HepG2 (cell line): ENCODE results near the gene OSBPL3. TPM values are rescaled to one million over a fixed set of nuclear protein-coding genes. Genes with fewer than 3 reads are reported as not detected.

Experiments used
- ATAC-seq: fragments of 200-7000 bp; cut with Tn5 transposase; 3 replicates; pipeline ENCODE4 v1.9.1; 2020; ENCODE audit warnings: mild to moderate bottlenecking, moderate library complexity
- BruUV-seq: library from RNA; stranded (reverse); fragments of 400-500 nt; replicated peaks from 2 replicates; lab custom pipeline; 2021; lab: Mats Ljungman, UMichigan
- CTCF ChIA-PET: fragments of 300-600 bp; formaldehyde crosslinking; extraction: SDS; loops from one replicate; lab custom pipeline; 2021; ENCODE audit warnings: low total read pairs, inconsistent platforms, low intra/inter-chr PET ratio; lab: Yijun Ruan, JAX
- POLR2A ChIA-PET: fragments of 350-600 bp; sonication (Branson Sonifier 250); formaldehyde crosslinking; loops from one replicate; lab custom pipeline; 2020; ENCODE audit warnings: antibody characterized with exemption, inconsistent platforms; lab: Yijun Ruan, JAX
- DNase-seq: peaks from one replicate; pipeline ENCODE4 v3.0.0-alpha.2; 2015; ENCODE audit warnings: low spot score
- FAIRE-seq: peaks from 3 replicates; lab custom pipeline; 2011; peaks lifted over from hg19 to GRCh38; lab: Jason Lieb, UNC
- H2AFZ ChIP-seq: one replicate; pipeline ENCODE4 v1.6.1; 2011; ENCODE audit warnings: low read length, inconsistent platforms
- H3K27ac ChIP-seq: fragments of 300-600 bp; 3 replicates; pipeline ENCODE4 v1.8.0; 2011; ENCODE audit warnings: mixed run types, mild to moderate bottlenecking, mixed read lengths, low read length, inconsistent platforms; ENCODE audit not compliant: insufficient read depth; ENCODE audit errors: extremely low read length
- H3K27me3 ChIP-seq, 2 experiments: fragments of 200-600 bp in 1 of 2; 2 replicates in 1 of 2; 3 replicates in 1 of 2; pipeline versions ENCODE4 v1.6.0 to v1.8.0; 2011; ENCODE audit warnings: low read length in 2 of 2, mild to moderate bottlenecking in 2 of 2, moderate library complexity in 2 of 2, inconsistent platforms in 1 of 2; ENCODE audit not compliant: insufficient read depth in 2 of 2, control insufficient read depth in 1 of 2
- H3K36me3 ChIP-seq, 2 experiments: fragments of 200-600 bp in 1 of 2; replicated peaks in 1 of 2; 2 replicates in 1 of 2; 3 replicates in 1 of 2; pipeline versions ENCODE4 v1.5.1 to v1.8.0; 2011; ENCODE audit warnings: low read length in 2 of 2, inconsistent platforms in 1 of 2; ENCODE audit not compliant: insufficient read depth in 2 of 2, control insufficient read depth in 1 of 2
- H3K4me1 ChIP-seq: 2 replicates; pipeline ENCODE4 v1.5.1; 2012; ENCODE audit warnings: low read length, inconsistent platforms; ENCODE audit not compliant: insufficient read depth
- H3K4me2 ChIP-seq: 2 replicates; pipeline ENCODE4 v1.6.0; 2011; ENCODE audit warnings: low read depth, low read length, inconsistent platforms
- H3K4me3 ChIP-seq, 3 experiments: fragments of 200-600 bp in 1 of 3; sonication (generic), shearing (Covaris generic) in 1 of 3; replicated peaks in 1 of 3; 2 replicates each; pipeline ENCODE4 v1.5.1; 2011 to 2016; ENCODE audit warnings: low read length in 3 of 3, inconsistent platforms in 2 of 3, low read depth in 2 of 3, mild to moderate bottlenecking in 2 of 3, control low read depth in 1 of 3, mixed read lengths in 1 of 3; ENCODE audit not compliant: insufficient read depth in 1 of 3
- H3K79me2 ChIP-seq: one replicate; pipeline ENCODE4 v1.6.1; 2011; ENCODE audit warnings: low read length, inconsistent platforms; ENCODE audit not compliant: insufficient read depth
- H3K9ac ChIP-seq: 2 replicates; pipeline ENCODE4 v1.6.0; 2011; ENCODE audit warnings: mild to moderate bottlenecking, low read depth, low read length, inconsistent platforms; ENCODE audit not compliant: insufficient read depth
- H3K9me3 ChIP-seq: 2 replicates; pipeline ENCODE4 v1.5.1; 2012; ENCODE audit warnings: mild to moderate bottlenecking, low read length
- H4K20me1 ChIP-seq: 2 replicates; pipeline ENCODE4 v1.6.0; 2011; ENCODE audit warnings: inconsistent platforms, mild to moderate bottlenecking, low read length, moderate library complexity; ENCODE audit not compliant: insufficient read depth
- ATF7-NPFF ChIP-seq: sonication (generic); formaldehyde crosslinking; IDR thresholded peaks from 2 replicates; pipeline ENCODE4 v1.8.1; 2023; ENCODE audit warnings: mild to moderate bottlenecking, low read depth, missing genetic modification reagents, moderate library complexity
- CHD4 ChIP-seq: fragments of 200-600 bp; sonication (generic); IDR thresholded peaks from 2 replicates; pipeline ENCODE4 v1.7.0; 2017; ENCODE audit warnings: mild to moderate bottlenecking, low read length, borderline replicate concordance
- ELF1 ChIP-seq: sonication (generic); formaldehyde crosslinking; IDR thresholded peaks from 2 replicates; pipeline ENCODE4 v1.4.0; 2020; ENCODE audit warnings: missing genetic modification reagents
- IKZF5 ChIP-seq: IDR thresholded peaks from 2 replicates; pipeline ENCODE4 v1.6.1; 2018; ENCODE audit warnings: missing genetic modification reagents, mild to moderate bottlenecking, missing compliant biosample characterization
- MAFG ChIP-seq: sonication (generic); formaldehyde crosslinking; IDR thresholded peaks from 2 replicates; pipeline ENCODE4 v1.5.1; 2020; ENCODE audit warnings: mild to moderate bottlenecking, missing genetic modification reagents
- NFATC3 ChIP-seq: sonication (generic); formaldehyde crosslinking; IDR thresholded peaks from 2 replicates; pipeline ENCODE4 v1.5.1; 2020; ENCODE audit warnings: mild to moderate bottlenecking, missing genetic modification reagents
- NFIB ChIP-seq: sonication (generic); formaldehyde crosslinking; IDR thresholded peaks from 2 replicates; pipeline ENCODE4 v1.9.0; 2021; ENCODE audit warnings: missing genetic modification reagents, mild to moderate bottlenecking, borderline replicate concordance
- NKX3-1 ChIP-seq: sonication (generic); formaldehyde crosslinking; IDR thresholded peaks from 2 replicates; pipeline ENCODE4 v1.5.0; 2020; ENCODE audit warnings: missing genetic modification reagents
- SIN3B ChIP-seq: fragments of 150-350 bp; IDR thresholded peaks from 2 replicates; pipeline ENCODE4 v1.6.1; 2014; ENCODE audit warnings: low read length
- TAF15 ChIP-seq: fragments of 200-400 bp; formaldehyde crosslinking; IDR thresholded peaks from one replicate; pipeline ENCODE4 v1.6.1; 2018; ENCODE audit warnings: mild to moderate bottlenecking, low read depth, low read length; ENCODE audit not compliant: poor library complexity, severe bottlenecking
- ZHX2 ChIP-seq, 2 experiments: sonication (generic) in 1 of 2; formaldehyde crosslinking in 1 of 2; IDR thresholded peaks; 2 replicates each; pipeline versions ENCODE4 v1.6.1 to v1.9.0; 2014 to 2022; ENCODE audit warnings: antibody characterized with exemption in 1 of 2, borderline replicate concordance in 1 of 2, inconsistent platforms in 1 of 2, low read depth in 1 of 2, missing genetic modification reagents in 1 of 2
- ZNF121 ChIP-seq: sonication (generic); formaldehyde crosslinking; IDR thresholded peaks from 2 replicates; pipeline ENCODE4 v1.5.0; 2020; ENCODE audit warnings: mild to moderate bottlenecking, missing genetic modification reagents
- ZNF34 ChIP-seq: sonication (generic); formaldehyde crosslinking; IDR thresholded peaks from 2 replicates; pipeline ENCODE4 v1.4.0; 2020; ENCODE audit warnings: mild to moderate bottlenecking, missing genetic modification reagents, borderline replicate concordance
- ZNF44 ChIP-seq: sonication (generic); formaldehyde crosslinking; IDR thresholded peaks from 2 replicates; pipeline ENCODE4 v1.5.1; 2020; ENCODE audit warnings: mild to moderate bottlenecking, missing genetic modification reagents
- WGBS: methylation state at CpG from one replicate; pipeline ENCODE4 v1.1.6; 2017; ENCODE audit warnings: low lambda C conversion rate; 5-methylcytosine and 5-hydroxymethylcytosine counted together
- in situ Hi-C: cut with HindIII; loops from 2 replicates; pipeline ENCODE4 v1.10.0; 2017; ENCODE audit warnings: low pct_unique_long_range_greater_than_20kb; ENCODE audit not compliant: extremely low pct_ligation_motif_present
- intact Hi-C: fragments of 100-400 bp; cut with micrococcal nuclease; formaldehyde crosslinking; loops from one replicate; pipeline ENCODE4 v1.10.0; 2022; ENCODE audit not compliant: unreplicated experiment
- polyA plus RNA-seq, 8 experiments: library from polyadenylated mRNA; depleted of rRNA in 3 of 8; stranded (reverse) in 7 of 8; unstranded in 1 of 8; fragments of >200 nt; fragmentation: Illumina TruSeq in 4 of 8; extraction: Trizol in 4 of 8; gene quantifications; 2 replicates each; pipeline versions ENCODE4 v1.2.1 to v1.2.3, GENCODE V29; 2011 to 2016; ENCODE audit warnings: low read depth in 4 of 8, missing spikeins in 1 of 8, mixed read lengths in 1 of 8; ENCODE audit not compliant: insufficient read depth in 1 of 8
- total RNA-seq, 5 experiments: library from RNA; depleted of rRNA; stranded (reverse); fragments of >200 nt; fragmentation: Illumina TruSeq; extraction: Trizol; gene quantifications; 2 replicates each; pipeline ENCODE4 v1.2.3, GENCODE V29; 2016; ENCODE audit warnings: low read depth in 1 of 5
- TF ChIP-seq, protein P1 (sequence below): sonication (generic); formaldehyde crosslinking; IDR thresholded peaks from 2 replicates; pipeline ENCODE4 v1.8.0; 2022; ENCODE audit warnings: missing genetic modification reagents, mild to moderate bottlenecking, moderate library complexity, borderline replicate concordance

Gene OSBPL3
- total and polyA plus RNA-seq, 2 of the 13 experiments (the other 11 are each of a cell fraction or from before 2014, with no cell fraction given), result 8.8 to 28.9 TPM

DNA sequence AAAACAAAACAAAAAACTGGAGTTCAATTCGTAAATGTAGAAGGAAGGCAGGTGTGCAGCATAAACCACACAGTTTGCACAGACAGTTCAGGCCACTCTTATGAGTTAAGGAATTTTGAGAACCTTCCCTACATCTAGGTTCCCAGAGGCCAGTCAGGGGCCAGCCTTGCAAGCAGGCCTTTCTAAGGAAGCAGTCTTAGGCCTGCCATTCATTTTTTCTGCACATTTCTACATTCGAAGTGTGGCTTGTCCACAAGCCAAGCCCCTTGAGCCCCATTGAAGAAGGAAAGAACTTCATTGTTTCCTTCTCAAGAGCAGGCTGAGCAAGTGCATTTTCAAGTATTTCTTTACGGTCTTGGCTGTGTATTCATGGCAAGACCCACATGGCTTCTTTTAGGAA, 11.4 kb upstream of the OSBPL3 start (continued):
- TF ChIP-seq NFIB, result no peak

DNA sequence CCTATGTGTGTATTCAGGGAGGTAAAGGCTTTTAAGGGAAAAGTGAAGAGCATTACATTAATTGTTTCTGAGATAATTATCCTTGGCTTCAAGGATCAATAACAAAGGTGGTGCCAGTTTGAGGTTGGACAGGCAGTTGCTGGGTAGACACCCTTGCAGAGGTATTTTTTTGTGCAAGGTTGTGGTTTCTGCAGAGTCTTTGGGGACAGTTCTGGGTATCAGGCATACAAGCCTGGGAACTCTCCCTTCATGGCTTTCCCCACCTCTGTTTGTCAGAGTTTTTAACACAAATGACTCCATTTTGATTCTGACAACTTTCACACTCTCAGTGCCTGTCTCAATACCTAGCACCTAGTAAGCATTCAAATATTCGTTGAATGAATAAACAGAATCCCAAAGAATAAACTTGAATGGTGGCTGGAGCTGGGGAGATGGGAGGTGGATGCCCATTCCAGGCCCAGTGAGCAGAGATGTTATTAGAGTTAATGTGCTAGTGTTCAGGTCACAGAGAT, 7.4 kb upstream of the OSBPL3 start:
- 87% methylated on average over 1 of the region's 1 CpG for WGBS
- POLR2A ChIA-PET, result no interaction called here
- H2AFZ ChIP-seq, result no peak overlapping the region
- no peaks in the 10 kb centered on the region; a peak in 2 of 5 replicates for H3K27me3 ChIP-seq
- H3K36me3 ChIP-seq, result no peaks in the 10 kb centered on the region
- no peaks in the 10 kb centered on the region for H3K79me2 ChIP-seq
- no peaks in the 10 kb centered on the region for H3K9me3 ChIP-seq
- DNase-seq (no peak), FAIRE-seq (no peak), ATAC-seq (no peak)
- in situ Hi-C loops (no loop called here), intact Hi-C loops (no loop called here)
- H3K27ac ChIP-seq, result no peak overlapping the region
- peaks cover 44% of the 10 kb centered on the region for H3K4me1 ChIP-seq
- BruUV-seq, result no TSS peak
- H3K4me3 ChIP-seq, result no peak overlapping the region
- no peak overlapping the region for H3K9ac ChIP-seq
- no peak overlapping the region for H3K4me2 ChIP-seq
- no peaks in the 10 kb centered on the region for H4K20me1 ChIP-seq
- CTCF ChIA-PET, result no interaction called here
- TF ChIP-seq, protein P1, sequence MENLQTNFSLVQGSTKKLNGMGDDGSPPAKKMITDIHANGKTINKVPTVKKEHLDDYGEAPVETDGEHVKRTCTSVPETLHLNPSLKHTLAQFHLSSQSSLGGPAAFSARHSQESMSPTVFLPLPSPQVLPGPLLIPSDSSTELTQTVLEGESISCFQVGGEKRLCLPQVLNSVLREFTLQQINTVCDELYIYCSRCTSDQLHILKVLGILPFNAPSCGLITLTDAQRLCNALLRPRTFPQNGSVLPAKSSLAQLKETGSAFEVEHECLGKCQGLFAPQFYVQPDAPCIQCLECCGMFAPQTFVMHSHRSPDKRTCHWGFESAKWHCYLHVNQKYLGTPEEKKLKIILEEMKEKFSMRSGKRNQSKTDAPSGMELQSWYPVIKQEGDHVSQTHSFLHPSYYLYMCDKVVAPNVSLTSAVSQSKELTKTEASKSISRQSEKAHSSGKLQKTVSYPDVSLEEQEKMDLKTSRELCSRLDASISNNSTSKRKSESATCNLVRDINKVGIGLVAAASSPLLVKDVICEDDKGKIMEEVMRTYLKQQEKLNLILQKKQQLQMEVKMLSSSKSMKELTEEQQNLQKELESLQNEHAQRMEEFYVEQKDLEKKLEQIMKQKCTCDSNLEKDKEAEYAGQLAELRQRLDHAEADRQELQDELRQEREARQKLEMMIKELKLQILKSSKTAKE (CRISPR knock-in tag), result no peak
- TF ChIP-seq CHD4, result no peak
- no peak for TF ChIP-seq ATF7-NPFF (CRISPR knock-in tag)
- TF ChIP-seq IKZF5, result no peak
- TF ChIP-seq MAFG (CRISPR knock-in tag), result no peak
- TF ChIP-seq SIN3B, result no peak
- TF ChIP-seq ZHX2 (IDR thresholded peaks at IDR 0.05; ENCODE audit: low read depth), result no peak
- no peak for TF ChIP-seq ZHX2 (CRISPR knock-in tag; IDR thresholded peaks at IDR 0.05; ENCODE audit: borderline replicate concordance)
- TF ChIP-seq ZNF34 (CRISPR knock-in tag), result no peak
- TF ChIP-seq ELF1 (CRISPR knock-in tag), result no peak
- TF ChIP-seq NFATC3 (CRISPR knock-in tag), result no peak
- TF ChIP-seq NKX3-1 (CRISPR knock-in tag), result no peak
- no peak for TF ChIP-seq ZNF44 (CRISPR knock-in tag)
- no peak for TF ChIP-seq TAF15
- TF ChIP-seq ZNF121 (CRISPR knock-in tag), result no peak
